RWPE2 (cell line): ENCODE measurements around the gene PTPN9.

Experiments used
- ATAC-seq: fragments of 200-7000 bp; cut with Tn5 transposase; 3 replicates; pipeline ENCODE4 v1.9.1; 2021; ENCODE audit warnings: low read depth
- DNase-seq: peaks from one replicate; pipeline ENCODE4 v3.0.0-alpha.2; 2020; ENCODE audit warnings: low spot score
- H3K27ac ChIP-seq: fragments of 450-650 bp; 2 replicates; pipeline ENCODE4 v1.5.1; 2017; ENCODE audit warnings: mild to moderate bottlenecking; ENCODE audit not compliant: poor library complexity, severe bottlenecking
- H3K27me3 ChIP-seq: fragments of 250-450 bp; sonication (Bioruptor Pico); 2 replicates; pipeline ENCODE4 v1.5.1; 2021; ENCODE audit warnings: mild to moderate bottlenecking, moderate library complexity; ENCODE audit not compliant: insufficient read depth, poor library complexity, severe bottlenecking
- H3K36me3 ChIP-seq: fragments of 250-450 bp; sonication (Bioruptor Pico); 2 replicates; pipeline ENCODE4 v1.5.1; 2020; ENCODE audit warnings: low read depth, mild to moderate bottlenecking, moderate library complexity
- H3K4me1 ChIP-seq: fragments of 250-450 bp; sonication (Bioruptor Pico); 2 replicates; pipeline ENCODE4 v1.5.1; 2021; ENCODE audit warnings: mild to moderate bottlenecking, moderate library complexity; ENCODE audit not compliant: insufficient read depth, poor library complexity, severe bottlenecking
- H3K4me3 ChIP-seq: fragments of 250-450 bp; sonication (Bioruptor Pico); 2 replicates; pipeline ENCODE4 v1.5.1; 2021; ENCODE audit warnings: mild to moderate bottlenecking, moderate library complexity; ENCODE audit not compliant: severe bottlenecking
- H3K9me3 ChIP-seq: fragments of 250-450 bp; sonication (Bioruptor Pico); 2 replicates; pipeline ENCODE4 v1.5.1; 2021; ENCODE audit warnings: mild to moderate bottlenecking, moderate library complexity; ENCODE audit not compliant: severe bottlenecking
- CTCF ChIP-seq: fragments of 450-650 bp; IDR thresholded peaks from one replicate; pipeline ENCODE4 v1.5.1; 2017; ENCODE audit warnings: mild to moderate bottlenecking, moderate library complexity; ENCODE audit not compliant: poor library complexity, severe bottlenecking

PTPN9 gene

GRCh38 chr15:75542386-75542797 lies 36.7 kb downstream of the PTPN9 start:
- no peak for TF ChIP-seq CTCF
- Histone ChIP-seq H3K9me3 (no peaks in the 10 kb centered on the region), H3K27ac (no peak overlapping the region), H3K4me1 (no peaks in the 10 kb centered on the region), H3K36me3 (peaks cover 17% of the 10 kb centered on the region), H3K27me3 (no peaks in the 10 kb centered on the region), H3K4me3 (no peak overlapping the region)
- ATAC-seq = no peak
- DNase-seq = no peak

DNA sequence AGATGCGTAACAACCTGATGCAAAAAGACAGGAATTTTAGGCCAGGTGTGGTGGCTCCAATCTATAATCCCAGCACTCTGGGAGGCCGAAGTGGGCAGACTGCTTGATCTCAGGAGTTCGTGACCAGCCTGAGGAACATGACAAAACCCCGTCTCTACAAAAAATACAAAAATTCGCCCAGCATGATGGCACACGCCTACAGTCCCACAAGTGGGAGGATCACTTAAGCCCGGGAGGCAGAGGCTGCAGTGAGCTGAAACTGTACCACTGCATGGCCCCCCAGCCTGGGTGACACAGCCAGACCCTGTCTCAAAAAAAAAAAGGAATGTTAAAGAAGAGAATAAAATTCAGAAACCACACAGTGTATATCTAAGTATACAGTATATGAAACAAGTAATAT lies 40.7 kb downstream of the PTPN9 start:
- no peak for TF ChIP-seq CTCF
- DNase-seq (no peak), ATAC-seq (0 out of 3 replicates have a peak, but pooled peaks have one; percentile 28)
- Histone ChIP-seq H3K4me3 (no peak overlapping the region), H3K27ac (no peak overlapping the region), H3K9me3 (no peaks in the 10 kb centered on the region), H3K4me1 (peaks cover 6% of the 10 kb centered on the region), H3K27me3 (no peaks in the 10 kb centered on the region), H3K36me3 (peaks cover 8% of the 10 kb centered on the region)

DNA sequence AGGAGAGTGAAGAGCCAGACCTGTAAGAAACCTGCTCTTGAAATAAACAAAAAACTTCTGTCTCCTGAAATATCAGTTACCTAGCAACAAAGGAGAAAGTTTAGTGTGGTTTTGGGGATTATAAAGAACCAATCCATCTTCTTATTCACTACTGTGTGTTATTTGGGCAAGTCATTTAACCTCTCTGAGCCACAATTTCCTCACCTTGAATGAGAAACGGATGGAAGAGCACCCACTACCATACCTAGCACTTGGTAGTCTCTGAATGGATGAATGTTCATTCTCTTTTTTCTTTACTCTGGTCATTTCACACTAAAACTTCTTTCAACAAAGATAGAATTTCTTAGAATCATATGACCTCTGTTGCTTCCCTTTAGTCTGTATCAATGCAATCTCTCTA lies 45.2 kb downstream of the PTPN9 start:
- no peak for TF ChIP-seq CTCF
- Histone ChIP-seq H3K4me3 (no peak overlapping the region), H3K36me3 (no peaks in the 10 kb centered on the region; the same call in 1 of the 2 replicates), H3K4me1 (peaks cover 22% of the 10 kb centered on the region), H3K27me3 (no peaks in the 10 kb centered on the region), H3K27ac (peak overlapping the region; percentile 41), H3K9me3 (no peaks in the 10 kb centered on the region)
- ATAC-seq (no peak), DNase-seq (no peak)

GRCh38 chr15:75532413-75533250 lies 46.5 kb downstream of the PTPN9 start:
- DNase-seq (no peak), ATAC-seq (peak; percentile 75)
- TF ChIP-seq CTCF = peak; percentile 73
- Histone ChIP-seq H3K27me3 (no peaks in the 10 kb centered on the region), H3K36me3 (no peaks in the 10 kb centered on the region; the same call in none of the 2 replicates), H3K4me1 (peaks cover 22% of the 10 kb centered on the region), H3K4me3 (no peak overlapping the region), H3K9me3 (no peaks in the 10 kb centered on the region), H3K27ac (peak overlapping the region; percentile 41)

DNA sequence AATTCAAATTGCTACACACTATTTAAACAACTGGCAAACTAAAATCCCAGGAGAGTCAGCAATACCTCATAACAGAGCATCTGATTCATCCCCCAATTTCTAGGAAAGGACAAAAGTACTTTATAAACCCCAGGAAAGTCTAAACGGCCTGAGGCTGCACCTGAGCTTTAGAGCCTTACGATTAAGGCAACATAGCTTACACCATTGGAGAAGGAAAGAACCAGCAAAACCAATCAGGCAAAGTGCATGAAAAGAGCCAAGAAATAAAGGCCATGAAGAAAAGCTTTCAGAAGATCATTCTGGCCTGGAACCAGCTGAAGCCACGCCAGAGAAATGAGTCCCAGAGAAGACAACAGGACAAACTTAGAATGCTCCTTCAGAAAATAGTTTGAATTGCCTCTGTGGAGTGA lies 48.1 kb downstream of the PTPN9 start:
- Histone ChIP-seq H3K27ac (no peak overlapping the region), H3K27me3 (no peaks in the 10 kb centered on the region), H3K4me1 (peaks cover 22% of the 10 kb centered on the region), H3K4me3 (no peak overlapping the region), H3K36me3 (peaks cover 15% of the 10 kb centered on the region), H3K9me3 (no peaks in the 10 kb centered on the region)
- TF ChIP-seq CTCF = no peak
- DNase-seq (no peak), ATAC-seq (peak; percentile 27; the same call in 2 of the 3 replicates)
